ENCODE results near the gene SCGB3A2.

The SCGB3A2 gene

GRCh38 chr5:147878066-147878759 is at the start of gene SCGB3A2:
SCGB3A2 (plus strand) TSS chr5:147878711; CDS start chr5:147878804, 93 bp downstream.
- DNase-seq (ENCODE audit: low read depth in 3 of 3, low spot score in 1 of 3), result no peak

DNA sequence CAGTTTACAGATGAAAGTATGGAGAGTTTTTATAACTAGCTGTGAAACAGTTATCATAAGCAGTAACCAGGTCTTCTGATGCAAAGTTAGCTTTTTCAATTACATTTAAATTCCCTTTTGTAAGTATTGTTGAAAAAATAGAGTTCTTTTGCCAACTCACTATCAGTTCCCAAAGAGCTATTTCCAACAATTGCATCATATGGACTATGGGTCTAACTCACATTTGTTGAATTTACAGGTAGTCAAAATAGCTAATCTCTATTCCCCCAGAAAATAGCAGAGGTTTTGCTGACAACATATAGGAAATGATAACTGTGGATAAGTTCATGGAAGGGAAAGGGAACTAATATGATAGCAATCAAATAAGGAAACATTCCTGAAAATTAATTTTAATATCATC is 48.5 kb upstream of the SCGB3A2 start:
- DNase-seq (ENCODE audit: low read depth in 3 of 3, low spot score in 1 of 3), result no peak

- DNase-seq (ENCODE audit: low read depth in 3 of 3, low spot score in 1 of 3), result no peak
These were observed 47.0 kb upstream of the SCGB3A2 start, which contains the start of gene SPINK1 for GRCh38 chr5:147831465-147831864. SPINK1 (minus strand) TSS chr5:147831671; CDS start chr5:147831577, 94 bp downstream.

GRCh38 chr5:147832541-147832940 is 46.0 kb upstream of the SCGB3A2 start:
- DNase-seq (ENCODE audit: low read depth in 3 of 3, low spot score in 1 of 3), result no peak

- DNase-seq (ENCODE audit: low read depth in 3 of 3, low spot score in 1 of 3), result no peak
These were observed 43.1 kb upstream of the SCGB3A2 start for GRCh38 chr5:147835386-147835798.

DNA sequence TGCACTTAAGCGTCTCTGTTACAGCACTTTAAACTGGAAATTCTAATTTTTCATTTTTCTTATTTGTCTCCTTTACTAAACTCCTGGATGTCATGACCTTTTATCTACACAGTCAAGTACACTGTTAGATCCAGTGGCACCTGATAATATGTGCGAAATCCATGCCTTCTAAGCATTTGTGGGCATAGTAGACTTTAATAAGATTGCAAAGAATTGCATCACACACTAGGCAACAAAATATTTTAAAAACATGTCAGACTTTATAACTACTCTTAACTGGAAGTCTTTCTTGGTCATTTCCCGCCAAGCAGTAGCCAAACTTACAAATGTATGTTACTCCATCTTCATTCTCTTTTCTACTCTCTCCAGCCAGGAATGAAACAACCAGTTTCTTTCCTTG is 42.1 kb upstream of the SCGB3A2 start:
- no peak for DNase-seq (ENCODE audit: low read depth in 3 of 3, low spot score in 1 of 3)

DNA sequence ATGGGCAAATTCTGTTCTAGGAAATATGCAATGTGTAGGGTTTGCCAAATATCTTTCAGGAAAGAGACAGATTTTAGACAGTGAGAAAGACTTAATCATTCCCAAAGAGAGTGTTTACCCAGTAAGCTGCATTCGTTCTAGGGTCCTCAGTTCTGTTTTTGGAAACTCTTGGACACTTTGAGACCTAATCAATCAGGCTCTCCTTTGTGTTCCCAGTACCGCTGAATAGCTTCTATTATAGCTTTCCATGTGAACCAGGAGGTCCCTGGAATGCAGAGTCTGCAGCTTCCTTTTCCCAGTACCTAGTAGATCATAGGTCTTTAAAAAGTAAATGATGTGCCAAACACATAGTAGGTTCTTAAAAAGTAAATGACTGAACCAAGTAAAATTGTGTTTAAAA is 35.6 kb upstream of the SCGB3A2 start:
- no peak for DNase-seq (ENCODE audit: low read depth in 3 of 3, low spot score in 1 of 3)

- DNase-seq (ENCODE audit: low read depth in 3 of 3, low spot score in 1 of 3), result no peak
These were observed 33.7 kb upstream of the SCGB3A2 start for GRCh38 chr5:147844846-147845245.

DNA sequence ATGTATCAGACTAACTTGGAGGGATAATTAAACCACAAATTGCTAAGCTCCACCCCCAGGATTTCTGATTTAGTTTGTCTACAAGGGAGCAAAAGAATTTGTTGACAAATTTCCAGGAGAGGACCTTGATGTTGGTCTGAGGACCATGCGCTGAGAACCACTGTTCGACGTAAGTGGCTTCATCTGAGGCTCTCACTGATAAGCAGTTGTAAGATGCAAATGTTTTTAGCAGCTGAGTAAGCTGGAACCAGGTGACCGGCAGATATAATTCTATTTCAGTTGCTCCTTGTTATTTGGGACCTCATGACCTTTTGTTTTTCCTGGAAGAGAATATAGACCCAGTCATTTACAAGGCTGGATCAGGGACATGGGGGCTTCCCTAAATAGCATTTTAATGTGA is 32.9 kb upstream of the SCGB3A2 start:
- DNase-seq (ENCODE audit: low read depth in 3 of 3, low spot score in 1 of 3), result no peak

- no peak for DNase-seq (ENCODE audit: low read depth in 3 of 3, low spot score in 1 of 3)
These were observed 29.3 kb upstream of the SCGB3A2 start for GRCh38 chr5:147849226-147849625.

DNA sequence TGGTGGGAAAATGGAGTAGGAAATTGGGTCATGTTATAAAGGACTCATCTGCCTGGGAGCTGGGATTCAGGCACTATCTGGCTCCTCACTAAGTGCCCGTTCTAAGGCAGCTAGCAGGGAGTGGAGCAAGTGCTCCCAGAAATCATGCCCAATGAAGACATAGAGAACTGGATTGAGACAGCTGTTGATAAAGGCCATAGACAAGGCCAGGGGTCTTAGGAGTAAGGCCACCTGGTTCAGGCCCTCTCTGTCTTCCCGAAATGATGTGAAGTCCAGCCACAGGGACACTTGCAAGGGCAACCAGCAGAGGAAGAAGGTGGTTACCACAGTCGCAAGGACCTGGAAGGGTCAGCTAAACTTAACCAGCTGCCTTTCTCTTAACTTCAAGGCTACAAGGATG is 26.9 kb upstream of the SCGB3A2 start:
- no peak for DNase-seq (ENCODE audit: low read depth in 3 of 3, low spot score in 1 of 3)

- DNase-seq (ENCODE audit: low read depth in 3 of 3, low spot score in 1 of 3), result no peak
These were observed 26.1 kb upstream of the SCGB3A2 start for GRCh38 chr5:147852365-147852764.

GRCh38 chr5:147853372-147853987 is 25.0 kb upstream of the SCGB3A2 start:
- no peak for DNase-seq (ENCODE audit: low read depth in 3 of 3, low spot score in 1 of 3)

GRCh38 chr5:147854331-147854730 is 24.2 kb upstream of the SCGB3A2 start:
- no peak for DNase-seq (ENCODE audit: low read depth in 3 of 3, low spot score in 1 of 3)

DNA sequence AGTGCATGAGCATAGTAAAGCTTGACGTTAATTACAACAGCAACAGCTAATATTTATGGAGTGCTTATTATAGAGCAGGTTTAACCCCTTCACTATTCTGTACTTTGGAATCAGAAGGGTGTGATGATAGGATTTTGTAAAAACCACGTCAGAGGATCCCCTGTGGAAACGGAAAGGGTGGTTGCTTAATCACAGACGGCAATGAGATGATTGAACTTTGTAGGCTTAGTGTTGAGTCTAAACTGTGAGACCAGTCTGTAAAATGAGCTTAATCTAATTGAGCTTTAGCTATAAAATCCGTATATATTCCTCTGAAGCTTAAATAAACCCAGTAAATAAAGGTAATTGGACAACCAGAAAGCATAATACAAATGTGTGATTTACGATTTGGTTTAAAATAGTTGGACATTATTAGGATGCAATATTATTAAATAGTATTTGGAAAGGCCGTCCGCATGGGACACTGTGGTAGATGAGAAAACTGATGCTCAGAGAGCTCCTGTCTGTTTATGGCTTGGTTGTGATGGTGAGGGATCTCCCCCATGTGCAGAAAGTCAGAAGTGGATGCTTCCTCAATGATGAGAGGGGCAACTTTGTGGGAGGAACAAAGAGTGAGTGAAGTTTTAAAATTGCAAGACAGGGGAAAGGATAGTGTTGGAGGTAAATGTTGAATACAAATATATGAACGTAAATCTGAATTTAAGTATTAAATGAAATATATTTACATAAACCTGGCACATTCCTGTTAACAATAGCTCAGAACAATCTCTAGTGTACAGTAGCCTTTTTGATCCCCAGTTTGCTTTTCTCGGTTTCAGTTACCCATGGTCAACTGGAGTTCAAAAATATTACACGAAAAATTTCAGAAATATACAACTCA is 23.4 kb upstream of the SCGB3A2 start:
- DNase-seq (ENCODE audit: low read depth in 3 of 3, low spot score in 1 of 3), result no peak

DNA sequence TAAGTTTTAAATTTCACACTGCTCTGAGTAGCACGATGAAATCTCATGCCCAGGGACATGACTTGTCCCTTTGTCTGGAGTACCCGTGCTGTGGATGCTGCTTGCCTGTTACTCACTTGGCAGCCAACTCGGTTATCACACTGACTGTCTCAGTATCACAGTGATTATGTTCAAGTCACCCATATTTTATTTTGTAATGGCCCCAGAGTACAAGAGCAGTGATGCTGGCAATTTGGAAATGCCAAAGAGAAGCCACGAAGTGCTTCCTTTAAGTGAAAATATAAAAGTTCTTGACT is 22.8 kb upstream of the SCGB3A2 start:
- DNase-seq (ENCODE audit: low read depth in 3 of 3, low spot score in 1 of 3), result no peak

- no peak for DNase-seq (ENCODE audit: low read depth in 3 of 3, low spot score in 1 of 3)
These were observed 21.7 kb upstream of the SCGB3A2 start for GRCh38 chr5:147856801-147857200.

GRCh38 chr5:147857302-147858129 is 21.0 kb upstream of the SCGB3A2 start:
- peak in 2 of 3 donors; percentile 1 to 5 for DNase-seq (ENCODE audit: low read depth in 3 of 3, low spot score in 1 of 3)

DNA sequence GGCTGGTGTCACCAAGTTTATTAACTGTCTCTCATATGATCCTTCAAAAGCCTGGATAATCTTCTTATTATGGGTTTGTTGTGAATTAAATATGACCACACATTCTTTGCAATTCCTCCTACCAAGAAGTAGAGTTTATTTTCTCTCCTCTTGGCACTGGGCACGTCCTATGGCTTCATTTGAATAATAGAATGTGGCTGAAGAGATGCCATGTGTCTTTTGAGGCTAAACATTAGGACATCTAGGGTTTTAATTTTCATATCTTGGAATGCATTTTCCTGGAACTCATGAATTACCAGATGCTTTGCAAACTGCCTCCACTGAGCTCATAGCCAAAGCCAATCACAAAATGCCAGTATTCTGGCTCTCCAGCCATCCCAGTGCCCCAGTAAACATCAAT is 19.9 kb upstream of the SCGB3A2 start:
- no peak for DNase-seq (ENCODE audit: low read depth in 3 of 3, low spot score in 1 of 3)

- DNase-seq (ENCODE audit: low read depth in 3 of 3, low spot score in 1 of 3), result no peak
These were observed 18.4 kb upstream of the SCGB3A2 start for GRCh38 chr5:147859962-147860640.

GRCh38 chr5:147860641-147861025 is 17.9 kb upstream of the SCGB3A2 start:
- no peak for DNase-seq (ENCODE audit: low read depth in 3 of 3, low spot score in 1 of 3)

Data from stimulated activated CD4-positive, alpha-beta T cell treated with anti-CD3 and anti-CD28 coated beads, TNF-alpha, amount 100 ng/mL, for 1 hour (primary cell).